ENCODE results near the gene DAD1.

GRCh38 chr14:22557846-22558220 is 31.2 kb downstream of the DAD1 start:
- no peak for TF ChIP-seq CTCF (IDR thresholded peaks at IDR 0.05)
- TF ChIP-seq POLR2A (IDR thresholded peaks at IDR 0.05): no peak
- TF ChIP-seq POLR2AphosphoS5 (IDR thresholded peaks at IDR 0.05): no peak

Measured in transverse colon (tissue), 4 donors.